ENCODE results near the gene PARD3. TPM values are rescaled to one million over a fixed set of nuclear protein-coding genes. Genes with fewer than 3 reads are reported as not detected.
A peak's percentile ranks its signal among the peaks of the same experiment; 100 is the strongest.

Gene PARD3
- total RNA-seq, 1 donor from 2014 or later: 51.2 TPM

DNA sequence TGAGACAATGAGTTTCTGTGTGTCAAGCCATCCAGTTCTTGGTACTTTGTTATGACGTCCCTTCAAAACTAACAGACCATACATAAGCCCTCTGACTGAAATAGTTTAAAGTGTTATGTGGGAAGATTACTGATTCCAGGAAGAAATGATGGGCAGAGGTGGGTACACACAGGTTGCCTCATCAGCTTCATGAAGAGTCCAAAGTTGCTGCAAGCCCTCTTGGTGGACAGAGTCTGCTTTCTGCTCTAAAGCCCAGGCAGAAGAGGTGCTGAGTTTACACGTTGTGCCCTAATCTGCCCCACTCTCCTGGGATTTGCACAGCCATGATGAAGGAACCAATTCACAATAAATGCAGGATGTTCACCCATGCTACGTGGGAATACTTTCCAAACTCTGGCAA is 187.4 kb downstream of the PARD3 start:
- DNase-seq (ENCODE audit: low read depth, low spot score): no peak
- TF ChIP-seq, protein P1, sequence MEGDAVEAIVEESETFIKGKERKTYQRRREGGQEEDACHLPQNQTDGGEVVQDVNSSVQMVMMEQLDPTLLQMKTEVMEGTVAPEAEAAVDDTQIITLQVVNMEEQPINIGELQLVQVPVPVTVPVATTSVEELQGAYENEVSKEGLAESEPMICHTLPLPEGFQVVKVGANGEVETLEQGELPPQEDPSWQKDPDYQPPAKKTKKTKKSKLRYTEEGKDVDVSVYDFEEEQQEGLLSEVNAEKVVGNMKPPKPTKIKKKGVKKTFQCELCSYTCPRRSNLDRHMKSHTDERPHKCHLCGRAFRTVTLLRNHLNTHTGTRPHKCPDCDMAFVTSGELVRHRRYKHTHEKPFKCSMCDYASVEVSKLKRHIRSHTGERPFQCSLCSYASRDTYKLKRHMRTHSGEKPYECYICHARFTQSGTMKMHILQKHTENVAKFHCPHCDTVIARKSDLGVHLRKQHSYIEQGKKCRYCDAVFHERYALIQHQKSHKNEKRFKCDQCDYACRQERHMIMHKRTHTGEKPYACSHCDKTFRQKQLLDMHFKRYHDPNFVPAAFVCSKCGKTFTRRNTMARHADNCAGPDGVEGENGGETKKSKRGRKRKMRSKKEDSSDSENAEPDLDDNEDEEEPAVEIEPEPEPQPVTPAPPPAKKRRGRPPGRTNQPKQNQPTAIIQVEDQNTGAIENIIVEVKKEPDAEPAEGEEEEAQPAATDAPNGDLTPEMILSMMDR (conservative IDR thresholded peaks at IDR 0.05): no peak
- H3K9me3 Mint-ChIP-seq: no peaks in the 10 kb centered on the region
- H3K27ac Mint-ChIP-seq (ENCODE audit: unreplicated experiment): no peak overlapping the region
- no peaks in the 10 kb centered on the region for H3K27me3 Mint-ChIP-seq (ENCODE audit: low read depth)
- H3K36me3 Mint-ChIP-seq (ENCODE audit: low read depth): no peaks in the 10 kb centered on the region
- peaks cover 51% of the 10 kb centered on the region for H3K4me1 Mint-ChIP-seq
- H3K4me3 Mint-ChIP-seq: no peak overlapping the region

DNA sequence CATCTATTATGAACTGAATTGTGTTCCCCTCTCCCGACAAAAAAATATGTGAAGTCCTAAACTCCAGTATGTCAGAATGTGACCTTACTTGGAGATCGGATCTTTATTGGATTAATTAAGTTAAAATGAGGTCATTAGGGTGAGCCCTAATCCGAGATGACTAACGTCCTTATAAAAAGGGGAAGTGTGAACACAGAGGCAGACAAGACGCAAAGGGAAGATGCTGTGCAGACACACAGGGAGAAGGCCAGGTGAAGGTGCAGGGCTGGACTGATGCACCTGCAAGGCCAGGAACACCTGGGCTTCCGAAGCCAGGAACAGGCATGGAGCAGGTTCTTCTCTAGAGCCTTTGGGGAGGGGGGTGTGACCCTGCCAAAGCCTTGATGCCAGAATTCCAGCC is 187.8 kb downstream of the PARD3 start:
- Mint-ChIP-seq H3K9me3 (no peaks in the 10 kb centered on the region), H3K27me3 (ENCODE audit: low read depth) (no peaks in the 10 kb centered on the region), H3K4me1 (peaks cover 53% of the 10 kb centered on the region), H3K36me3 (ENCODE audit: low read depth) (no peaks in the 10 kb centered on the region), H3K4me3 (no peak overlapping the region), H3K27ac (ENCODE audit: unreplicated experiment) (no peak overlapping the region)
- DNase-seq (ENCODE audit: low read depth, low spot score): no peak
- TF ChIP-seq, protein P1 (conservative IDR thresholded peaks at IDR 0.05): no peak

DNA sequence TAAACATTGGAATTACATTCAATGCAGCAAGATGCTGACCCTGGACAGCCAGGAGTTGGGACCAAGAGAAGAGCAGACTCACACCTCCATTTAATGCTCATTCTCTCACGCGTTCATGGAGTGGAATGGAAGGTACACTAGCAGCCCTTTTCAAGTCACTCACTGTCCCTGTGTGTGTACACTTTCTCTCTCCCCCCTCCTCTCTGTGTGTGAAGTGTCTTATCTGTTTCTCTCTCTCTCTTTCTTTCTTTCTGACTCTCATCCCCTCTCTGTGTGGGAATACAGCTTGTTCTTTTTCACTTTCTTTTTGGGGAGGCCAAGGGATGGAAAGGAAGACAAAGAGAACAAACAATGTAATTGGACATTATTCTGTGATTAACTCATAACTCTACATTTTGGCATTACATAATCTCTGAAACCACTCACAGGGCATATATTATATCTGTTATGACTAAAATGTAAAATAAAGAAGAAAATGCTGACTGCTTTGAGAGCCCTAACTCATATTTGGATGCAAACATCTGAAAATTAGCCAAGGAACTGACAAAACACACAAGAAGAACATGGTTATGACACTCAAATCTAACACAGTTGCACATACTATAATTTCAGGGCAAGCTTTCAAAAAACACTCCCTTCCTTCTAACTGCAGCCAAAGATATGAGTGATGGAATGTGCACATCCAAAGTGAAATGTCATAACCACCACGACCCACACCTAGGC is 188.8 kb downstream of the PARD3 start:
- DNase-seq (ENCODE audit: low read depth, low spot score): no peak
- H3K27me3 Mint-ChIP-seq (ENCODE audit: low read depth): no peaks in the 10 kb centered on the region
- TF ChIP-seq, protein P1 (conservative IDR thresholded peaks at IDR 0.05): no peak
- H3K4me3 Mint-ChIP-seq: no peak overlapping the region
- no peaks in the 10 kb centered on the region for H3K9me3 Mint-ChIP-seq
- peaks cover 53% of the 10 kb centered on the region for H3K4me1 Mint-ChIP-seq
- no peaks in the 10 kb centered on the region for H3K36me3 Mint-ChIP-seq (ENCODE audit: low read depth)
- no peak overlapping the region for H3K27ac Mint-ChIP-seq (ENCODE audit: unreplicated experiment)

DNA sequence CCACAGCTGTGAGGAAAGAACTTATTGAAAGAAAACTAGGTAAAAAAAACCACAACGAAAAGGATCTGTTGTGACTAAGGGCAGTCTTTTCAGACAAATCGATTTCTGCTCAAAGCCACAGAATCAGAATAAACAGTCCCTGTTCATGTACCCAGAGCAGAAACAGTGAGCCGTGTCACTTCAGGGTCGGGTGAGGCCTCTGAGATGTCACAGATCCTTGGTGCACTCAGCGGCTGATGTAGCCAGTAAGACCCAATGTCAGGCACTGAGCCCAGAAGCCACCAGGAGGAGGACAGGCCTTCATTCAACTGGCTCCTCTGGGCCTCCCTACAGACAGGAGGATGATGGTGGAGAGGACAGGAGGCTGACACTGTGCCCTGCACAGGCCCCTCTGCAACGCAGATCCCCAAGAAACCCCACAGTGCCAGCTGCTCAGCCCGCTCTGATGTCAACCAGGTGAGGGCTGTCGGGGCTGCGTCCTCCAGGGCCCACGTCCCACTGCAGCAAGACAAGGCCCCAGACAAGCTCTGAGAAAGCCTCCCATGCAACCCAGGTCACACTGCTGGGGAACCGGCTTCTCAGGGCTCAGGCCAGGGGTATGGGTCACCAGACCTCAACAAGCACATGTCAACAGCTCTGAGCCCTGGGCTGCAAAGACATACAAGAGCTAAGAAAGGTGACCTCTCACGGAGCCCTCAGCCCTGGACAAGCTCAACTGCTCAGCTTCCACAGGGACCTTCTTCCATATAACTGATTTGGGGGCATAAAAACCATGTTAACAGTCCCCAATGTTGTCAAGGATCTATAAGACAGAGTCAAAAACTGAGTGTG is 190.6 kb downstream of the PARD3 start:
- no peak overlapping the region for H3K4me3 Mint-ChIP-seq
- no peaks in the 10 kb centered on the region for H3K36me3 Mint-ChIP-seq (ENCODE audit: low read depth)
- no peaks in the 10 kb centered on the region for H3K9me3 Mint-ChIP-seq
- peaks cover 53% of the 10 kb centered on the region for H3K4me1 Mint-ChIP-seq
- H3K27me3 Mint-ChIP-seq (ENCODE audit: low read depth): no peaks in the 10 kb centered on the region
- peak overlapping the region; percentile 2 for H3K27ac Mint-ChIP-seq (ENCODE audit: unreplicated experiment)
- DNase-seq (ENCODE audit: low read depth, low spot score): no peak
- TF ChIP-seq, protein P1 (conservative IDR thresholded peaks at IDR 0.05): no peak

DNA sequence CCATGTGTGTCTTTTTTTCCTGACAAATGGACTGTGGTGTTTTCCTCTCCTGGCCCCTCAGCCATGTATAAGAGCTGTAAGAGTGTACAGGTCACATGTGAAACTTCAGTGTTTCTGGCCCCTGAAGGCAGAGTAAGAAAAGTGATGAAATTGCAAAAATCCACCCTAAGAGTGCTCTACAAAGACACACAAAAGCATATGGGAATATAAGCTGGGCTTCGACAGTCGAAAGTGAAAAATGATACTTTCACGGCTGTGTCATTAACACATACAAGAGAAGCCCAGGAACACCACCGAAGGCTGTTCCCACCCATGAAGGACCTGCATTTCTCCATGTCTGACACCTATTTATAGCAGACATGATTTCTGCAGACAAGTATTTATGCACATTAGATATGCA is 192.2 kb downstream of the PARD3 start:
- H3K4me3 Mint-ChIP-seq: no peak overlapping the region
- H3K4me1 Mint-ChIP-seq: peaks cover 48% of the 10 kb centered on the region
- no peaks in the 10 kb centered on the region for H3K36me3 Mint-ChIP-seq (ENCODE audit: low read depth)
- no peak for DNase-seq (ENCODE audit: low read depth, low spot score)
- TF ChIP-seq, protein P1 (conservative IDR thresholded peaks at IDR 0.05): no peak
- H3K27ac Mint-ChIP-seq (ENCODE audit: unreplicated experiment): no peak overlapping the region
- no peaks in the 10 kb centered on the region for H3K27me3 Mint-ChIP-seq (ENCODE audit: low read depth)
- no peaks in the 10 kb centered on the region for H3K9me3 Mint-ChIP-seq

Measured in neural crest cell (in vitro differentiated cells).